Prostate gland (tissue), 2 donors: ENCODE data around the gene ALDH3B1.

ENCODE experiments used
- POLR2AphosphoS5 ChIP-seq: sonication (generic); formaldehyde crosslinking; IDR thresholded peaks from one replicate; pipeline ENCODE4 v1.6.1; 2017; ENCODE audit warnings: antibody characterized with exemption
- TF ChIP-seq, protein P1 (sequence below), 4 experiments: fragments of 200-600 bp in 2 of 4; fragments of 450-650 bp in 2 of 4; sonication (generic) in 2 of 4; IDR thresholded peaks; 1 replicate in 3 of 4; 2 replicates in 1 of 4; pipeline ENCODE4 v1.5.1; 2016 to 2019; ENCODE audit warnings: antibody characterized with exemption in 4 of 4, mild to moderate bottlenecking in 2 of 4, moderate library complexity in 2 of 4

DNA sequence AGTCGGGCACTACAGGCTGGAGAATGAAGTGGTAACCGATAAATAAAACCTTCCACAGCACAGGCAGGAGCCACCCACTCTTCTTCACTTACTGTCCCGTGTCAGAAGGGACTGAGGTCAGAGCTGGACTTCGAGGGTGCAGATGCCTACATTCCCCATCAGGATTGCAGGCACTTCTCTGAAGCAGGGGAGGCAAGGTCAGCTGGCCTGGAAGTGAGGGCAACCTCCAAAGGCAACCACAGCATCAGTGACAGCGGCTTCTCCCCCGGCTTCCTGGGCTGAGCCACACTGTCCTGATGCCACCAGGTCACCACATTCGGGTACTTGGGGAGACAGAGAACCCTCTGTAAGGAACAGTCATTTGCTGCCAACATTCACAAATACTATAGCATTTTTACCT, 51.4 kb downstream of the ALDH3B1 start:
- TF ChIP-seq, protein P1, sequence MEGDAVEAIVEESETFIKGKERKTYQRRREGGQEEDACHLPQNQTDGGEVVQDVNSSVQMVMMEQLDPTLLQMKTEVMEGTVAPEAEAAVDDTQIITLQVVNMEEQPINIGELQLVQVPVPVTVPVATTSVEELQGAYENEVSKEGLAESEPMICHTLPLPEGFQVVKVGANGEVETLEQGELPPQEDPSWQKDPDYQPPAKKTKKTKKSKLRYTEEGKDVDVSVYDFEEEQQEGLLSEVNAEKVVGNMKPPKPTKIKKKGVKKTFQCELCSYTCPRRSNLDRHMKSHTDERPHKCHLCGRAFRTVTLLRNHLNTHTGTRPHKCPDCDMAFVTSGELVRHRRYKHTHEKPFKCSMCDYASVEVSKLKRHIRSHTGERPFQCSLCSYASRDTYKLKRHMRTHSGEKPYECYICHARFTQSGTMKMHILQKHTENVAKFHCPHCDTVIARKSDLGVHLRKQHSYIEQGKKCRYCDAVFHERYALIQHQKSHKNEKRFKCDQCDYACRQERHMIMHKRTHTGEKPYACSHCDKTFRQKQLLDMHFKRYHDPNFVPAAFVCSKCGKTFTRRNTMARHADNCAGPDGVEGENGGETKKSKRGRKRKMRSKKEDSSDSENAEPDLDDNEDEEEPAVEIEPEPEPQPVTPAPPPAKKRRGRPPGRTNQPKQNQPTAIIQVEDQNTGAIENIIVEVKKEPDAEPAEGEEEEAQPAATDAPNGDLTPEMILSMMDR (IDR thresholded peaks at IDR 0.05): no peak
- TF ChIP-seq POLR2AphosphoS5: no peak
